ENCODE data around the gene CFLAR. TPM values are rescaled to one million over a fixed set of nuclear protein-coding genes. Genes with fewer than 3 reads are reported as not detected.

Gene CFLAR
- total RNA-seq, 1 experiment from 2014 or later = 7.6 TPM

- Histone ChIP-seq H3K56ac (ENCODE audit: insufficient read length, low read depth, low read length) (no peak overlapping the region), H3K23ac (ENCODE audit: insufficient read length, low read depth, low read length) (no peak overlapping the region), H2AFZ (ENCODE audit: low read length) (no peak overlapping the region), H3K23me2 (ENCODE audit: insufficient read length, low read depth, low read length, poor library complexity, severe bottlenecking) (no peaks in the 10 kb centered on the region), H3K14ac (ENCODE audit: insufficient read depth, low read length) (no peak overlapping the region), H3K27me3 (ENCODE audit: insufficient read depth, low read length) (no peaks in the 10 kb centered on the region), H3K9me3 (ENCODE audit: control insufficient read depth, low read depth, low read length) (no peaks in the 10 kb centered on the region), H4K5ac (ENCODE audit: insufficient read length, low read depth, low read length) (no peak overlapping the region), H2AK5ac (ENCODE audit: insufficient read length, low read length) (no peak overlapping the region), H3K4ac (ENCODE audit: low read depth, low read length) (no peak overlapping the region), H3K27ac (ENCODE audit: insufficient read length, low read depth, low read length) (no peak overlapping the region), H3T11ph (ENCODE audit: low read length) (no peak overlapping the region), H3K9ac (ENCODE audit: extremely low read depth, insufficient read length, low read length) (no peak overlapping the region), H2BK20ac (ENCODE audit: low read depth, low read length, poor library complexity, severe bottlenecking) (no peak overlapping the region), H3K79me2 (ENCODE audit: insufficient read depth, low read length) (no peaks in the 10 kb centered on the region), H2BK120ac (ENCODE audit: low read depth, low read length, poor library complexity, severe bottlenecking) (no peak overlapping the region), H3K79me1 (ENCODE audit: insufficient read depth, low read depth, low read length, poor library complexity, severe bottlenecking) (no peaks in the 10 kb centered on the region), H2BK12ac (ENCODE audit: insufficient read length, low read depth, low read length) (no peak overlapping the region), H2BK5ac (ENCODE audit: insufficient read length, low read length) (no peak overlapping the region), H2BK15ac (ENCODE audit: low read depth, low read length) (no peak overlapping the region), H4K8ac (replicated peaks; ENCODE audit: insufficient read length, low read depth, low read length) (no peak overlapping the region), H3K18ac (ENCODE audit: insufficient read length, low read depth, low read length) (no peak overlapping the region), H3K4me1 (ENCODE audit: insufficient read depth, low read length) (peaks cover 4% of the 10 kb centered on the region; the same call in 1 of the 2 replicates), H4K91ac (ENCODE audit: insufficient read length, low read depth, low read length) (no peak overlapping the region), H3K4me2 (ENCODE audit: insufficient read depth, insufficient read length, low read length) (no peak overlapping the region), H4K20me1 (ENCODE audit: control insufficient read depth, insufficient read depth, insufficient read length) (no peaks in the 10 kb centered on the region)
- WGBS (ENCODE audit: extremely low coverage, insufficient read length, low lambda C conversion rate) = no CpG with 5 or more reads among the region's 2 CpGs
- no peak overlapping the region for H3K27ac Mint-ChIP-seq
- peaks cover 0 to 10% of the 10 kb centered on the region in 2 experiments; a peak in 3 of 5 replicates for H3K9me3 Mint-ChIP-seq
- H3K27me3 Mint-ChIP-seq (ENCODE audit: low read depth) = no peaks in the 10 kb centered on the region; the same call in 1 of the 2 replicates
- peaks cover 13 to 16% of the 10 kb centered on the region in 2 experiments for H3K4me1 Mint-ChIP-seq
- no peak for DNase-seq
- no peak for TF ChIP-seq CTCF (conservative IDR thresholded peaks at IDR 0.05)
- peaks cover 0 to 5% (median 0%) of the 10 kb centered on the region in 3 experiments; a peak in 3 of 7 replicates for H3K36me3 Mint-ChIP-seq (ENCODE audit: insufficient read depth in 1 of 3, low read depth in 3 of 3)
- H3K4me3 Mint-ChIP-seq = no peak overlapping the region
Observed at GRCh38 chr2:201172279-201172678, 56.3 kb downstream of the CFLAR start.

Data from H9 (cell line).